Glutamatergic neuron (in vitro differentiated cells): ENCODE data around the gene PACSIN1. TPM values are rescaled to one million over a fixed set of nuclear protein-coding genes. Genes with fewer than 3 reads are reported as not detected.

Source experiments
- DNase-seq: peaks from one replicate; pipeline ENCODE4 v3.0.0; 2022
- H3K27ac Mint-ChIP-seq: one replicate; pipeline ENCODE4 v1.8.0; 2020; ENCODE audit warnings: mild to moderate bottlenecking, mixed read lengths, inconsistent platforms; ENCODE audit not compliant: unreplicated experiment
- H3K27me3 Mint-ChIP-seq: one replicate; pipeline ENCODE4 v1.8.0; 2020; ENCODE audit warnings: mild to moderate bottlenecking, moderate library complexity, mixed read lengths, inconsistent platforms; ENCODE audit not compliant: unreplicated experiment
- H3K36me3 Mint-ChIP-seq: one replicate; pipeline ENCODE4 v1.8.0; 2020; ENCODE audit warnings: mild to moderate bottlenecking, mixed read lengths, inconsistent platforms; ENCODE audit not compliant: unreplicated experiment
- H3K4me1 Mint-ChIP-seq: one replicate; pipeline ENCODE4 v1.8.0; 2020; ENCODE audit warnings: mild to moderate bottlenecking, low read depth, mixed read lengths, inconsistent platforms; ENCODE audit not compliant: unreplicated experiment
- H3K4me3 Mint-ChIP-seq: one replicate; pipeline ENCODE4 v1.8.0; 2020; ENCODE audit warnings: mild to moderate bottlenecking, mixed read lengths, inconsistent platforms; ENCODE audit not compliant: unreplicated experiment
- H3K9me3 Mint-ChIP-seq: one replicate; pipeline ENCODE4 v1.8.0; 2020; ENCODE audit warnings: mild to moderate bottlenecking, moderate library complexity, mixed read lengths, inconsistent platforms; ENCODE audit not compliant: unreplicated experiment
- total RNA-seq: library from RNA; stranded (reverse); fragmentation: NEBNext Ultra II Directional; extraction: Animal tissue kit (Norgen Biotek cat#: 25700); gene quantifications from one replicate; pipeline ENCODE4 v1.2.1, GENCODE V29; 2021; ENCODE audit not compliant: unreplicated experiment
- TF ChIP-seq, protein P1 (sequence below): fragments of 200-600 bp; sonication (generic); IDR thresholded peaks from one replicate; pipeline ENCODE4 v1.5.0; 2021; ENCODE audit not compliant: partially characterized antibody, unreplicated experiment

PACSIN1 gene
- total RNA-seq, 1 donor from 2014 or later: 0.47 TPM

DNA sequence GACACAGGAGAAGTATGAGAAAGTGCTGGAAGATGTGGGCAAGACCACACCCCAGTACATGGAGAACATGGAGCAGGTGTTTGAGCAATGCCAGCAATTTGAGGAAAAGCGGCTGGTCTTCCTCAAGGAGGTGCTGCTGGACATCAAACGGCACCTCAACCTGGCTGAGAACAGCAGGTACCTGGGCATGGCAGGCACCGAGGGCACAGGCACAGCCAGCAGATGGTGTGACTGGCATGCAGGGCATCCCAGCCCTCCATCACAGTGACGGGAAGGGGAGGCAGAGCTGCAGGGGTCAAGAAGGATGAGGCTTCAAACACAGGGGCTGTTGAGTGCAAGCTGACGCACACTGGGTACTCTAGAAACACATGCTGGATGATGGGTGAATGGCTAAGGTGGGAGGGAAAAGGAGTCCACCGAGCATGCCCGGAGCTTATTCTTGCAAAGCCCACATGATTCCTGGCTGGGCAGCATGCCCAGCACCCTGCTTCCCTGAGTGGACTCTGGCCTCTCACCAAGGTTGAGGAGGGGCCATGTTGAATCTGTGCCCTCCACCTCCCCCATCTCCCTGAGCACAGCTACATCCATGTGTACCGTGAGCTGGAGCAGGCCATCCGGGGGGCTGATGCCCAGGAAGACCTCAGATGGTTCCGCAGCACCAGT is 63.9 kb downstream of the PACSIN1 start:
- Mint-ChIP-seq H3K4me3 (no peak overlapping the region), H3K9me3 (peaks cover 1% of the 10 kb centered on the region), H3K27ac (no peak overlapping the region), H3K36me3 (peaks cover 5% of the 10 kb centered on the region), H3K4me1 (peaks cover 3% of the 10 kb centered on the region), H3K27me3 (peaks cover 9% of the 10 kb centered on the region)
- no peak for DNase-seq
- TF ChIP-seq, protein P1, sequence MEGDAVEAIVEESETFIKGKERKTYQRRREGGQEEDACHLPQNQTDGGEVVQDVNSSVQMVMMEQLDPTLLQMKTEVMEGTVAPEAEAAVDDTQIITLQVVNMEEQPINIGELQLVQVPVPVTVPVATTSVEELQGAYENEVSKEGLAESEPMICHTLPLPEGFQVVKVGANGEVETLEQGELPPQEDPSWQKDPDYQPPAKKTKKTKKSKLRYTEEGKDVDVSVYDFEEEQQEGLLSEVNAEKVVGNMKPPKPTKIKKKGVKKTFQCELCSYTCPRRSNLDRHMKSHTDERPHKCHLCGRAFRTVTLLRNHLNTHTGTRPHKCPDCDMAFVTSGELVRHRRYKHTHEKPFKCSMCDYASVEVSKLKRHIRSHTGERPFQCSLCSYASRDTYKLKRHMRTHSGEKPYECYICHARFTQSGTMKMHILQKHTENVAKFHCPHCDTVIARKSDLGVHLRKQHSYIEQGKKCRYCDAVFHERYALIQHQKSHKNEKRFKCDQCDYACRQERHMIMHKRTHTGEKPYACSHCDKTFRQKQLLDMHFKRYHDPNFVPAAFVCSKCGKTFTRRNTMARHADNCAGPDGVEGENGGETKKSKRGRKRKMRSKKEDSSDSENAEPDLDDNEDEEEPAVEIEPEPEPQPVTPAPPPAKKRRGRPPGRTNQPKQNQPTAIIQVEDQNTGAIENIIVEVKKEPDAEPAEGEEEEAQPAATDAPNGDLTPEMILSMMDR: no peak

DNA sequence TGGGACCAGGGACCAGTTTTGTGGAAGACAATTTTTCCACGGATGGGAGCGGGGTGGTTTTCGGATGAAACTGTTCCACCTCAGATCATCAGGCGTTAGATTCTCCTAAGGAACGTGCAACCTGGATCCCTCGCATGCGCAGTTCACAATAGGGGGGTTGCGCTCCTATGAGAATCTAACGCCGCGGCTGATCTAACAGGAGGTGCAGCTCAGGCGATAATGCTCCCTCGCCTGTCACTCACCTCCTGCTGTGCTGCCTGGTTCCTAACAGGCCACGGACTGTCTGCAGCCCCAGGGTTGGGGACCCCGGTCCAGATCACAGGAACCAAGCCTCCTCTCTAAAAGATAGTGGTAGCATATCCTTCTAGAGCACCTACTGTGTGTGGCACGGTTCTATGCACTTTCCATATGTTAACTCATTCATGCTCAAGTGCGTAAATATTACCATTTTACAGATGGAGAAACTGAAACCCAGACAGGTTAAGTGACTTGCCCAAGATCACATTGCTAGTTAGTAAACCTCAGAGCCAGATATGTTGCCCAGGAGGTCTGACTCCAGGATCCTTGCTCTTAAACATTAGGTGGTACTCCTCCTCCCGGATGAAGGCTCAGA is 65.0 kb downstream of the PACSIN1 start:
- H3K9me3 Mint-ChIP-seq: peaks cover 1% of the 10 kb centered on the region
- H3K27me3 Mint-ChIP-seq: peaks cover 9% of the 10 kb centered on the region
- H3K4me1 Mint-ChIP-seq: peaks cover 2% of the 10 kb centered on the region
- no peak overlapping the region for H3K27ac Mint-ChIP-seq
- TF ChIP-seq, protein P1: no peak
- DNase-seq: no peak
- no peak overlapping the region for H3K4me3 Mint-ChIP-seq
- H3K36me3 Mint-ChIP-seq: peaks cover 5% of the 10 kb centered on the region

- H3K4me1 Mint-ChIP-seq: peaks cover 3% of the 10 kb centered on the region
- no peak overlapping the region for H3K4me3 Mint-ChIP-seq
- H3K9me3 Mint-ChIP-seq: peaks cover 1% of the 10 kb centered on the region
- TF ChIP-seq, protein P1: no peak
- DNase-seq: no peak
- H3K27ac Mint-ChIP-seq: no peak overlapping the region
- peaks cover 11% of the 10 kb centered on the region for H3K27me3 Mint-ChIP-seq
- peaks cover 5% of the 10 kb centered on the region for H3K36me3 Mint-ChIP-seq
These were observed 65.8 kb downstream of the PACSIN1 start for GRCh38 chr6:34531580-34532201.

DNA sequence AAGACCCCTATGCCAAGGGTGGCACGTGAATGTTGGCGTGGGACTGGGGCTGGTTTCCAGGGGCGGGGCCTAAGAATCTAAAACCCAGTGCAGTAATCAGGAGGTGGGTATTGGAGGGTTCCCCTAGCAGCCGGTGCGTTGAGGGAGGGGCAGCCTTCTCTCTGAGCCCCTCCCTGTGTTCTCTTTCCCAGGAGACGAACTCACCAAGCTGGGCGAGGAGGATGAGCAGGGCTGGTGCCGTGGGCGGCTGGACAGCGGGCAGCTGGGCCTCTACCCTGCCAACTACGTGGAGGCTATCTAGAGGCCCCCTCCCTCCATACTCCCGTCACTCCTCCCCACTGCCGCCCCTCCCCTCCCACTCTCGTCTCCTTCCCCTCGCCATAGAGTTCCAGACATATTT is 66.4 kb downstream of the PACSIN1 start:
- DNase-seq: no peak
- Mint-ChIP-seq H3K27ac (no peak overlapping the region), H3K27me3 (peaks cover 11% of the 10 kb centered on the region), H3K4me1 (peaks cover 3% of the 10 kb centered on the region), H3K36me3 (peaks cover 5% of the 10 kb centered on the region), H3K4me3 (no peak overlapping the region), H3K9me3 (peaks cover 1% of the 10 kb centered on the region)
- TF ChIP-seq, protein P1: no peak

DNA sequence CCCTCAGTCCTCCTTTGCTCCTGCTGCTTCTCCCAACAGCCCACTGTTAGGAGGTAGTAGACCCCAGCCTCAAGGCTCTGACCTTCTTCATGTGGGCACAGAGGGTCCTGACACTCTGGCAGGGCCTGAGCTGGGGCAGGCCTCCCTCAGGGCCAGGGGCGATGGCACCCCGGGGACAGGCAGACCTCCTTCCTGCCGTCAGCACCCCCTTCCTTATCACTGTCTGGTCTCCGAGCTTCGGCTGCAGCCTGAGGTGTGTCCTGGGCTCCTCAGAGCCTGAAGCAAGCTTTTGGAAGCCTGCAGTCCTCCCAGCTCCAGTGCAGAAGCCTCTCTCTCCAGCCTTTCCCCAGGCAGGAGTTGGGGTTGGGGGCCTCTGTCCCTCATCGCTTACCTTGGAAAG is 68.3 kb downstream of the PACSIN1 start:
- Mint-ChIP-seq H3K27ac (no peak overlapping the region), H3K36me3 (peaks cover 5% of the 10 kb centered on the region), H3K27me3 (peaks cover 17% of the 10 kb centered on the region), H3K4me3 (no peak overlapping the region), H3K4me1 (peaks cover 10% of the 10 kb centered on the region), H3K9me3 (peaks cover 3% of the 10 kb centered on the region)
- TF ChIP-seq, protein P1: no peak
- DNase-seq: no peak
